ENCODE measurements around the gene KDM5B. TPM values are rescaled to one million over a fixed set of nuclear protein-coding genes. Genes with fewer than 3 reads are reported as not detected.

Gene KDM5B
- total RNA-seq, 4 donors from 2014 or later, result 43.8 to 66.8 (median 51.9) TPM

GRCh38 chr1:202701200-202701599 is 107.0 kb downstream of the KDM5B start:
- no peak for DNase-seq
- TF ChIP-seq CTCF (IDR thresholded peaks at IDR 0.05) (no peak), POLR2A (IDR thresholded peaks at IDR 0.05) (no peak)
- no peaks in the 10 kb centered on the region for H3K36me3 ChIP-seq
- peaks cover 0 to 6% (median 0%) of the 10 kb centered on the region in 4 donors for H3K4me1 ChIP-seq
- no peak overlapping the region for H3K4me3 ChIP-seq
- no peak overlapping the region for H3K27ac ChIP-seq
- H3K27me3 ChIP-seq, result no peaks in the 10 kb centered on the region
- no peaks in the 10 kb centered on the region for H3K9me3 ChIP-seq

- no peak for TF ChIP-seq POLR2A (IDR thresholded peaks at IDR 0.05)
- no peak for TF ChIP-seq CTCF (IDR thresholded peaks at IDR 0.05)
- Histone ChIP-seq H3K4me3 (no peak overlapping the region), H3K4me1 (peaks cover 0 to 6% (median 0%) of the 10 kb centered on the region in 4 donors), H3K27me3 (no peaks in the 10 kb centered on the region), H3K36me3 (no peaks in the 10 kb centered on the region), H3K27ac (no peak overlapping the region), H3K9me3 (no peaks in the 10 kb centered on the region)
- DNase-seq, result peak in 1 of 3 donors; percentile 27
Observed at GRCh38 chr1:202700061-202700460, 108.2 kb downstream of the KDM5B start.

GRCh38 chr1:202698276-202698675 is 109.9 kb downstream of the KDM5B start:
- TF ChIP-seq CTCF (IDR thresholded peaks at IDR 0.05) (no peak), POLR2A (IDR thresholded peaks at IDR 0.05) (no peak)
- H3K36me3 ChIP-seq, result no peaks in the 10 kb centered on the region
- no peak for DNase-seq
- H3K27ac ChIP-seq, result no peak overlapping the region
- H3K4me3 ChIP-seq, result no peak overlapping the region
- no peaks in the 10 kb centered on the region for H3K9me3 ChIP-seq
- H3K27me3 ChIP-seq, result no peaks in the 10 kb centered on the region
- peaks cover 0 to 6% (median 0%) of the 10 kb centered on the region in 4 donors for H3K4me1 ChIP-seq

GRCh38 chr1:202697038-202697437 is 111.2 kb downstream of the KDM5B start:
- Histone ChIP-seq H3K4me3 (no peak overlapping the region), H3K27ac (no peak overlapping the region), H3K36me3 (no peaks in the 10 kb centered on the region), H3K4me1 (peaks cover 0 to 6% (median 0%) of the 10 kb centered on the region in 4 donors), H3K9me3 (no peaks in the 10 kb centered on the region), H3K27me3 (no peaks in the 10 kb centered on the region)
- DNase-seq, result peak in 2 of 3 donors; percentile 59 to 63
- TF ChIP-seq CTCF (IDR thresholded peaks at IDR 0.05) (peak in 3 of 6 experiments; percentile 16 to 34 (median 34)), POLR2A (IDR thresholded peaks at IDR 0.05) (no peak)

- no peaks in the 10 kb centered on the region for H3K36me3 ChIP-seq
- no peak overlapping the region for H3K27ac ChIP-seq
- no peaks in the 10 kb centered on the region for H3K27me3 ChIP-seq
- TF ChIP-seq CTCF (IDR thresholded peaks at IDR 0.05) (no peak), POLR2A (IDR thresholded peaks at IDR 0.05) (no peak)
- peaks cover 0 to 6% (median 0%) of the 10 kb centered on the region in 4 donors for H3K4me1 ChIP-seq
- no peaks in the 10 kb centered on the region for H3K9me3 ChIP-seq
- DNase-seq, result no peak
- no peak overlapping the region for H3K4me3 ChIP-seq
Observed at GRCh38 chr1:202694314-202694713, 113.9 kb downstream of the KDM5B start.
